HG02759 (cell line): ENCODE results near the gene PLA2G4B.
"Not testable (repeated sequence)": the region's sequence is repeated elsewhere in the genome, so short reads cannot be mapped to it uniquely, and the experiment has no call there.

Experiments used
- ATAC-seq: cut with Tn5 transposase; IDR thresholded peaks from one replicate; pipeline ENCODE4 v1.9.1; 2021; ENCODE audit warnings: mild to moderate bottlenecking, moderate library complexity; ENCODE audit not compliant: unreplicated experiment

Gene PLA2G4B

GRCh38 chr15:41825572-41826535 is 12.8 kb upstream of the PLA2G4B start:
- ATAC-seq, result no peak

GRCh38 chr15:41827290-41827879 is 11.3 kb upstream of the PLA2G4B start:
- ATAC-seq, result peak; percentile 7

- ATAC-seq, result peak; percentile 82
Measured at GRCh38 chr15:41827880-41828806, 10.5 kb upstream of the PLA2G4B start, which contains the start of gene JMJD7. JMJD7 (plus strand) TSS chr15:41828092; CDS start chr15:41828125, 33 bp downstream.

- ATAC-seq, result no peak
Measured at GRCh38 chr15:41828807-41829141, 9.9 kb upstream of the PLA2G4B start.

- no peak for ATAC-seq
Measured at GRCh38 chr15:41829959-41830646, 8.5 kb upstream of the PLA2G4B start.

GRCh38 chr15:41831291-41831690 is 7.4 kb upstream of the PLA2G4B start:
- ATAC-seq, result not testable (repeated sequence)

GRCh38 chr15:41832208-41832607 is 6.4 kb upstream of the PLA2G4B start:
- ATAC-seq, result no peak

GRCh38 chr15:41832875-41833274 is 5.8 kb upstream of the PLA2G4B start:
- no peak for ATAC-seq

GRCh38 chr15:41834096-41834495 is 4.6 kb upstream of the PLA2G4B start:
- no peak for ATAC-seq

- ATAC-seq, result no peak
Measured at GRCh38 chr15:41836073-41836472, 2.6 kb upstream of the PLA2G4B start.

- no peak for ATAC-seq
Measured at GRCh38 chr15:41836713-41837454, 1.8 kb upstream of the PLA2G4B start.

GRCh38 chr15:41839781-41840491 is 1.3 kb downstream of the PLA2G4B start:
- ATAC-seq, result no peak

GRCh38 chr15:41840673-41841072 is 2.0 kb downstream of the PLA2G4B start:
- no peak for ATAC-seq

GRCh38 chr15:41841131-41841530 is 2.5 kb downstream of the PLA2G4B start:
- no peak for ATAC-seq

GRCh38 chr15:41842229-41842628 is 3.6 kb downstream of the PLA2G4B start:
- no peak for ATAC-seq

- ATAC-seq, result no peak
Measured at GRCh38 chr15:41843571-41843970, 4.9 kb downstream of the PLA2G4B start.

- no peak for ATAC-seq
Measured at GRCh38 chr15:41844814-41845213, 6.2 kb downstream of the PLA2G4B start.

- no peak for ATAC-seq
Measured at GRCh38 chr15:41847206-41847605, 8.6 kb downstream of the PLA2G4B start.

- ATAC-seq, result no peak
Measured at GRCh38 chr15:41847981-41848380, 9.3 kb downstream of the PLA2G4B start.
